ENCODE measurements around the gene IL37. TPM values are rescaled to one million over a fixed set of nuclear protein-coding genes. Genes with fewer than 3 reads are reported as not detected.

Gene IL37, protein sequence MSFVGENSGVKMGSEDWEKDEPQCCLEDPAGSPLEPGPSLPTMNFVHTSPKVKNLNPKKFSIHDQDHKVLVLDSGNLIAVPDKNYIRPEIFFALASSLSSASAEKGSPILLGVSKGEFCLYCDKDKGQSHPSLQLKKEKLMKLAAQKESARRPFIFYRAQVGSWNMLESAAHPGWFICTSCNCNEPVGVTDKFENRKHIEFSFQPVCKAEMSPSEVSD
- 1.6 and 2.6 TPM in 2 replicates for total RNA-seq (2014; rRNA removed)
- Bru-seq, nascent RNA: percentile 34 among the genes with signal in this experiment
- percentile 27 among the genes with signal in this experiment for BruChase-seq, experiment 1, labeled RNA remaining after a 6-hour chase
- BruChase-seq, experiment 2, labeled RNA remaining after a 2-hour chase: percentile 28 among the genes with signal in this experiment
- long read RNA-seq: 0 reads

DNA sequence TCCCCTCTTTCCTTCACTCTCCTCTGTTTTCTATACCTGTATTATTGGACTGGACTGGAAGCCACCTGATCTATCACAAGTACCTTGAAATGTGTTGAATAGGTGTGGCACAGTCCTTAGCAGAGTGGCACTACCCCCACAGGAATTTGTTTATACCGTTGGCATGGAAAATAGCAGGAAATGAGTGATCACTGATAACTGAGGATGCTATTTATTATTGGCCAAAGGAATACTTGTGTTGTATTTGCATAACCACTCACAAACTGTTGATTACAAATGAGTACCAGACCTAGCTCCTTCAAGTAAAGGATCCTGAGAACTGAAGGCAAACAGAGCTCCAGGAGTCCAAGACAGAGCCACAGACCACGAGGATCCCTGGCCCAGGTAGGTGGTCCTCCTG is at the start of gene IL37:
IL37 (plus strand) TSS at position 301 of the 400 bp plus-strand sequence. CDS start 1,848 bp downstream, outside the sequence.
- TF ChIP-seq EZH2phosphoT487 (IDR thresholded peaks at IDR 0.05; ENCODE audit: borderline replicate concordance, low read length) (no peak), EZH2 (IDR thresholded peaks at IDR 0.05; ENCODE audit: low read length, unreplicated experiment) (no peak)
- TF ChIP-seq, protein P1, sequence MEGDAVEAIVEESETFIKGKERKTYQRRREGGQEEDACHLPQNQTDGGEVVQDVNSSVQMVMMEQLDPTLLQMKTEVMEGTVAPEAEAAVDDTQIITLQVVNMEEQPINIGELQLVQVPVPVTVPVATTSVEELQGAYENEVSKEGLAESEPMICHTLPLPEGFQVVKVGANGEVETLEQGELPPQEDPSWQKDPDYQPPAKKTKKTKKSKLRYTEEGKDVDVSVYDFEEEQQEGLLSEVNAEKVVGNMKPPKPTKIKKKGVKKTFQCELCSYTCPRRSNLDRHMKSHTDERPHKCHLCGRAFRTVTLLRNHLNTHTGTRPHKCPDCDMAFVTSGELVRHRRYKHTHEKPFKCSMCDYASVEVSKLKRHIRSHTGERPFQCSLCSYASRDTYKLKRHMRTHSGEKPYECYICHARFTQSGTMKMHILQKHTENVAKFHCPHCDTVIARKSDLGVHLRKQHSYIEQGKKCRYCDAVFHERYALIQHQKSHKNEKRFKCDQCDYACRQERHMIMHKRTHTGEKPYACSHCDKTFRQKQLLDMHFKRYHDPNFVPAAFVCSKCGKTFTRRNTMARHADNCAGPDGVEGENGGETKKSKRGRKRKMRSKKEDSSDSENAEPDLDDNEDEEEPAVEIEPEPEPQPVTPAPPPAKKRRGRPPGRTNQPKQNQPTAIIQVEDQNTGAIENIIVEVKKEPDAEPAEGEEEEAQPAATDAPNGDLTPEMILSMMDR (conservative IDR thresholded peaks at IDR 0.05; ENCODE audit: low read depth, low read length): no peak

DNA sequence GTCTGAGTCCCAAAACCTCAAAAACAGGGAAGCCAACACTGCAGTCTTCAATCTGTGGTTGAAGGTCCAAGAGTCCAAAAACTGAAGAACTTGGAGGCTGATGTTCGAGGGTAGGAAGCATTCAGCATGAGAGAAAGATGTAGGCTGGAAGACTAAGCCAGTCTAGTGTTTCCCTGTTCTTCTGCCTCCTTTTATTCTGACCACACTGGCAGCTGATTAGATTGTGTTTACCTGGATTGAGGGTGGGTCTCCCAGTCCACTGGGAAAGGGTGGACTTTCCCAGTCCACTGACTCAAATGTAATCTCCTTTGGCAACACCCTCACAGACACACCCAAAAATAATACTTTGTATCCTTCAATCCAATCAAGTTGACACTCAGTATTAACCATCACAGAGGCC is 46.9 kb upstream of the IL37 start:
- ATAC-seq (no peak), DNase-seq (no peak)
- H3K4me2 ChIP-seq (ENCODE audit: low read length): no peak overlapping the region
- H3K9ac ChIP-seq (ENCODE audit: low read length): no peak overlapping the region
- H2AFZ ChIP-seq (ENCODE audit: low read length): no peak overlapping the region
- H3K4me1 ChIP-seq (ENCODE audit: insufficient read depth, low read length): peaks cover 7% of the 10 kb centered on the region
- H4K20me1 ChIP-seq (ENCODE audit: low read length): no peaks in the 10 kb centered on the region
- no peaks in the 10 kb centered on the region for H3K9me2 ChIP-seq (replicated peaks; ENCODE audit: low read length)
- intact Hi-C loops (cut with micrococcal nuclease): no loop called here
- H3K36me3 ChIP-seq (ENCODE audit: low read depth, low read length): 0 out of 2 replicates have a peak, but pooled peaks cover 4% of the 10 kb centered on the region
- peaks cover 38% of the 10 kb centered on the region for H3K9me3 ChIP-seq (ENCODE audit: low read length)
- H3K27ac ChIP-seq (ENCODE audit: low read length): no peak overlapping the region
- no TSS peak for BruUV-seq (replicated peaks)
- no peaks in the 10 kb centered on the region for H3F3A ChIP-seq (ENCODE audit: low read length, unreplicated experiment)
- H3K4me3 ChIP-seq (ENCODE audit: low read length): no peak overlapping the region
- H3K27me3 ChIP-seq (ENCODE audit: low read length): no peaks in the 10 kb centered on the region
- POLR2A ChIA-PET (ENCODE audit: unreplicated experiment): no interaction called here
- TF ChIP-seq EZH2 (IDR thresholded peaks at IDR 0.05; ENCODE audit: low read length, unreplicated experiment) (no peak), EZH2phosphoT487 (IDR thresholded peaks at IDR 0.05; ENCODE audit: borderline replicate concordance, low read length) (no peak)
- TF ChIP-seq, protein P1 (conservative IDR thresholded peaks at IDR 0.05; ENCODE audit: low read depth, low read length): no peak
- no peaks in the 10 kb centered on the region for H3K79me2 ChIP-seq (ENCODE audit: low read length)
- CTCF ChIA-PET: no interaction called here

More for the DNA sequence above, at the start of gene IL37:
- no peaks in the 10 kb centered on the region for H3K9me3 ChIP-seq (ENCODE audit: low read length)
- H3K4me1 ChIP-seq (ENCODE audit: insufficient read depth, low read length): peaks cover 11% of the 10 kb centered on the region; the same call in 1 of the 2 replicates
- POLR2A ChIA-PET (ENCODE audit: unreplicated experiment): no interaction called here
- no peaks in the 10 kb centered on the region for H3K27me3 ChIP-seq (ENCODE audit: low read length)
- ATAC-seq: no peak
- BruUV-seq (replicated peaks): no TSS peak
- H3K4me3 ChIP-seq (ENCODE audit: low read length): no peak within 1 kb of the TSS
- intact Hi-C loops (cut with micrococcal nuclease): no loop called here
- H3K4me2 ChIP-seq (ENCODE audit: low read length): no peak within 1 kb of the TSS
- no peak for DNase-seq
- H3F3A ChIP-seq (ENCODE audit: low read length, unreplicated experiment): no peaks in the 10 kb centered on the region
- CTCF ChIA-PET: no interaction called here
- no peaks in the 10 kb centered on the region for H4K20me1 ChIP-seq (ENCODE audit: low read length)
- no peaks in the 10 kb centered on the region for H3K79me2 ChIP-seq (ENCODE audit: low read length)
- no peak within 1 kb of the TSS for H2AFZ ChIP-seq (ENCODE audit: low read length)
- no peaks in the 10 kb centered on the region for H3K36me3 ChIP-seq (ENCODE audit: low read depth, low read length)
- H3K9ac ChIP-seq (ENCODE audit: low read length): no peak within 1 kb of the TSS
- H3K9me2 ChIP-seq (replicated peaks; ENCODE audit: low read length): 0 out of 2 replicates have a peak, but pooled peaks cover 5% of the 10 kb centered on the region
- H3K27ac ChIP-seq (ENCODE audit: low read length): no peak within 1 kb of the TSS

Measured in PC-3 (cell line).